ENCODE data around the gene C5orf22. TPM values are rescaled to one million over a fixed set of nuclear protein-coding genes. Genes with fewer than 3 reads are reported as not detected.
"Not testable (repeated sequence)": the region's sequence is repeated elsewhere in the genome, so short reads cannot be mapped to it uniquely, and the experiment has no call there.

C5orf22 gene
- total and polyA plus RNA-seq, 4 donors, result 19.7 to 33.5 (median 22.5) TPM

DNA sequence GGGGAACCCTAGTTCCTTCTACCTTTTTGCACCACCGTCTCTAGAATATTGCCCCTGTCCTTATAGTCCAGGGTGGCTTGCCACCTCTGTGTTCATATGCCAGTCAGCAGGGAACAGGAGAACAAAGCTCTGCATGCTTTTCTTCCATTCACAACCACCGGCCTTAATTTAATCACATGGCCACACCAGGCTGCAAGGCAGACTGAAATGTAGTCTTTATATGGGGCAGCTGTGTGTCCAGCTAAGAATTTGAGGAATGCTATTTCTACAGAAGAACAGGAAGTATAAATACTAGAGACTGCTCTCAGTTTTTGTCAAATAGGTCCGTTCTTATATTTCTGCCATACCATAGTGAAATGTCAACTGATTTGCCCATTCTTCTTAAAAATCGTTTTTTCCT lies 5.8 kb downstream of the C5orf22 start:
- H3K27me3 ChIP-seq (ENCODE audit: control insufficient read depth, insufficient read depth, low read length), result no peaks in the 10 kb centered on the region
- DNase-seq (ENCODE audit: low read depth in 4 of 6, low spot score in 6 of 6), result no peak
- peaks cover 10% of the 10 kb centered on the region for H3K4me1 ChIP-seq (ENCODE audit: control insufficient read depth, insufficient read depth, low read length)
- no peak overlapping the region for H3K4me3 ChIP-seq (ENCODE audit: low read depth, low read length)
- WGBS (ENCODE audit: insufficient coverage), result 86% methylated on average over 1 of the region's 4 CpGs
- peak overlapping the region; percentile 57 for H3K27ac ChIP-seq (ENCODE audit: low read depth, low read length)
- no peaks in the 10 kb centered on the region for H3K9me3 ChIP-seq (ENCODE audit: control insufficient read depth, insufficient read depth, low read length)
- H3K36me3 ChIP-seq (ENCODE audit: control insufficient read depth, insufficient read depth, low read length), result peaks cover 12% of the 10 kb centered on the region

DNA sequence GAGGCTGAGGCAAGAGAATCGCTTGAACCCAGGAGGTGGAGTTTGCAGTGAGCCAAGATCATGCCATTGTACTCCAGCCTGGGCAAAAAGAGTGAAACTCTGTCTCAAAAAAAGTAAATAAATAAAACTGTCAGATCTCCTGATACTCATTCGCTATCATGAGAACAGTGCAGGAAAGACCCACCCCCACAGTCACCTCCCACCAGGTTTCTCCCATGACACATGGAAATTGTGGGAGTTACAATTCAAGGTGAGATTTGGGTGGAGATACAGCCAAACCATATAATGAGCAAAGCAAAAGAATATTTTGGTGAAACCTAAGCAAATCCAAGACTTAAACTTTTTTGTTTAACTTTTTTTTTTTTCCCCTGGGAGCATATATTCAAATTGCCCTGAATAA lies 17.0 kb downstream of the C5orf22 start:
- H3K27me3 ChIP-seq (ENCODE audit: control insufficient read depth, insufficient read depth, low read length), result not testable (repeated sequence)
- 91% methylated on average over 1 of the region's 2 CpGs for WGBS (ENCODE audit: insufficient coverage)

DNA sequence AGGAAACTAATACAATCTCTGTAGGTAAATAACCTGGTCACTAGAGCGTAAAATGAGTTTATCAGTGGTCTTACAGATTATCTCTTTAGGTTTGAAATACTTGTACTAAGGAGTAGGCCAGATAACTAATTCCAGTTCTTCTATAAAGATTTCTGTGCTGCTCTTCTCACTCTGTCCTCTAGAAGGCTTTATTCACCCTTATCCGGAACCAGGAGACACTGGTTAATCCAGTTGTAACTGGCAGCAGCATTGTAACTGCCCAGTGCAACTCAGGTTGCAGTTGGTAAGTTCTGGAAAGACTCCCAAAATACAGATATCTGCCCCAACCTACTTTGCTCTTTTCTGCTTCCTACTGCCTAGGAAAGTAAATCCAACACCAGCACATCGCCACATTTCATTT lies 19.8 kb downstream of the C5orf22 start:
- H3K9me3 ChIP-seq (ENCODE audit: control insufficient read depth, insufficient read depth, low read length), result no peaks in the 10 kb centered on the region
- no peaks in the 10 kb centered on the region for H3K27me3 ChIP-seq (ENCODE audit: control insufficient read depth, insufficient read depth, low read length)
- H3K4me3 ChIP-seq (ENCODE audit: low read depth, low read length), result no peak overlapping the region
- H3K27ac ChIP-seq (ENCODE audit: low read depth, low read length), result no peak overlapping the region
- no CpG with 5 or more reads among the region's 3 CpGs for WGBS (ENCODE audit: insufficient coverage)
- peaks cover 26% of the 10 kb centered on the region for H3K36me3 ChIP-seq (ENCODE audit: control insufficient read depth, insufficient read depth, low read length)
- DNase-seq (ENCODE audit: low read depth in 4 of 6, low spot score in 6 of 6), result no peak
- H3K4me1 ChIP-seq (ENCODE audit: control insufficient read depth, insufficient read depth, low read length), result no peaks in the 10 kb centered on the region

More for the DNA sequence above, 17.0 kb downstream of the C5orf22 start:
- H3K9me3 ChIP-seq (ENCODE audit: control insufficient read depth, insufficient read depth, low read length); H3K4me3 ChIP-seq (ENCODE audit: low read depth, low read length); DNase-seq (ENCODE audit: low read depth in 4 of 6, low spot score in 6 of 6); H3K27ac ChIP-seq (ENCODE audit: low read depth, low read length); H3K4me1 ChIP-seq (ENCODE audit: control insufficient read depth, insufficient read depth, low read length): not testable (repeated sequence)
- H3K36me3 ChIP-seq (ENCODE audit: control insufficient read depth, insufficient read depth, low read length), result peaks cover 26% of the 10 kb centered on the region

DNA sequence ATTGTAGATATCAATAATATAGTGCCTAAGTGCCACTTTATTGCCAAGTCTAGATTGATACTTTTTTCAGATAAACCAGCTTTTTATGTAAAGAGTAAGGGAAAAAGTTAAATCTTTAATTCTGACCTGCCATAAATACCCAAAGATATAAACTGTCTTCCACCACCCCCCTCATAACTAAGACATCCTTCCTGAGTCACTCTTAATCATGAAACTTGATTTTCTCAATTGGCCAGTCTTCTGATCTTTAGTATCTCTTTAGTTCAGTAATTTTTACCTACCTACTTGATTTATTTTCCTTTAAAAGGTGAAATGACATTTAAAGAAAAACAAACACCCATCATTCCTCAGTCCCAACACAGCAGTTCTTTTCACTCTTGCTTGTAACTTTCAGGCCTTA lies 21.8 kb downstream of the C5orf22 start:
- Histone ChIP-seq H3K27me3 (ENCODE audit: control insufficient read depth, insufficient read depth, low read length) (no peaks in the 10 kb centered on the region), H3K9me3 (ENCODE audit: control insufficient read depth, insufficient read depth, low read length) (no peaks in the 10 kb centered on the region), H3K36me3 (ENCODE audit: control insufficient read depth, insufficient read depth, low read length) (peaks cover 20% of the 10 kb centered on the region), H3K27ac (ENCODE audit: low read depth, low read length) (no peak overlapping the region), H3K4me1 (ENCODE audit: control insufficient read depth, insufficient read depth, low read length) (no peaks in the 10 kb centered on the region), H3K4me3 (ENCODE audit: low read depth, low read length) (no peak overlapping the region)
- DNase-seq (ENCODE audit: low read depth in 4 of 6, low spot score in 6 of 6), result no peak

DNA sequence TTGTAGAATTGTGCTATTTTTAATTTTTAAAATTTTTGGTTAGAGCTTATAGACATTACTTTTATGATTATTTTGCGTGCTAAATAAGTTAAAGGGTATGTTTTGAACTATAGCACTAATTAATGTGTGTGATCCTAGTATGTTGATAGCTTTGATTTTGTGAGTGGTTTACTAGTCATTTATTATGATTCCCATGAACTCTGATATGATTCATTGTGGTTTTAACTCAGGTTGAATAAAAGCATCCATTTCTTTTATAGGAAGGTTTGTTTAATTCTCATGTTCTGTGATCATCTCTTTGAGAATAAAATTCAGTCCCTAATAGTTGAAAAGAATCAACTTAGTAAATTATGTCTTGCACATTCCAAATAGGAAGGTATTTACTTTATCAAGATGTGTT lies 22.5 kb downstream of the C5orf22 start:
- no peaks in the 10 kb centered on the region for H3K9me3 ChIP-seq (ENCODE audit: control insufficient read depth, insufficient read depth, low read length)
- no peak overlapping the region for H3K27ac ChIP-seq (ENCODE audit: low read depth, low read length)
- no peaks in the 10 kb centered on the region for H3K27me3 ChIP-seq (ENCODE audit: control insufficient read depth, insufficient read depth, low read length)
- H3K4me1 ChIP-seq (ENCODE audit: control insufficient read depth, insufficient read depth, low read length), result no peaks in the 10 kb centered on the region
- H3K4me3 ChIP-seq (ENCODE audit: low read depth, low read length), result no peak overlapping the region
- WGBS (ENCODE audit: insufficient coverage), result no CpG with 5 or more reads among the region's 1 CpG
- peaks cover 18% of the 10 kb centered on the region for H3K36me3 ChIP-seq (ENCODE audit: control insufficient read depth, insufficient read depth, low read length)
- no peak for DNase-seq (ENCODE audit: low read depth in 4 of 6, low spot score in 6 of 6)

DNA sequence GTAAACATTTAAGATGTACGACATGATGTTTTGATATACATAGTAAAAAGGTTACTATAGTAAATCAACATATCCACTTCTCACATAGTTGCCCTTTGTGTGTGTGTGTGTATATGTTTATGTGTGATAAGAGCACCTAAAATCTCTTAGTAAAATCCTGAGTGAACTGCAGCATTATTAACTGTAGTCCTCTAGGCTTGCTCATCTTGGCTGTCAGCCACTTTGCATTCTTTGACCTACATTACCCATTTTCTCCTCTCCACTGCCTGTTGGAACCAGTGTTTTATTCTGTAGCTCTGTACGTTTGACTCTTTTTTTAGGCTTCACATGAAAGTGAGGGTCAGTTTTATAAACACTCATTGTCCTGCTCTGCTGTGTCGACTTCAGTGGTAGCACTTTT lies 24.4 kb downstream of the C5orf22 start:
- Histone ChIP-seq H3K9me3 (ENCODE audit: control insufficient read depth, insufficient read depth, low read length) (no peaks in the 10 kb centered on the region), H3K27me3 (ENCODE audit: control insufficient read depth, insufficient read depth, low read length) (no peaks in the 10 kb centered on the region), H3K27ac (ENCODE audit: low read depth, low read length) (no peak overlapping the region), H3K4me1 (ENCODE audit: control insufficient read depth, insufficient read depth, low read length) (no peaks in the 10 kb centered on the region), H3K4me3 (ENCODE audit: low read depth, low read length) (no peak overlapping the region), H3K36me3 (ENCODE audit: control insufficient read depth, insufficient read depth, low read length) (peaks cover 18% of the 10 kb centered on the region)
- 61% methylated on average over 2 of the region's 3 CpGs for WGBS (ENCODE audit: insufficient coverage)
- no peak for DNase-seq (ENCODE audit: low read depth in 4 of 6, low spot score in 6 of 6)

DNA sequence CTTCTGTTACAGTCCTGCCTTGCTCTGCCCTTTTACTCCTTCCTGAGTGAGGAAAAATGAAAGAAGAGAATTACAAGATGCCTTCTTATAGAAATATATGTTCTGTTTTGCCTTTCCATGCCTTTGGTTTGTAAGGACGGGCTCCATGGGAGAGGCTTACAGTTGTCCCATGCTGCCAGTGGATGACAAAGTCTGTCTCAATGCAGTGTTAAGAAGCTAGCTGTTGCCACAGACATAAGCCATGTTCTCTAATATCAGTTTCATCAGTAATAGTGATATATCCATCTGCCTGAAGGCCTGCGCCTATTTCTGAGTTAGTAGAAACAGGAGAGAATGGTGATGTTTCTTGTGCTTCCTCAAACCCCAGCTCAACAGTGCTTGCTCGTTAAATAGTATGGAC lies 27.8 kb downstream of the C5orf22 start:
- no peaks in the 10 kb centered on the region for H3K27me3 ChIP-seq (ENCODE audit: control insufficient read depth, insufficient read depth, low read length)
- H3K27ac ChIP-seq (ENCODE audit: low read depth, low read length), result no peak overlapping the region
- WGBS (ENCODE audit: insufficient coverage), result no CpG with 5 or more reads among the region's 3 CpGs
- no peaks in the 10 kb centered on the region for H3K9me3 ChIP-seq (ENCODE audit: control insufficient read depth, insufficient read depth, low read length)
- no peak overlapping the region for H3K4me3 ChIP-seq (ENCODE audit: low read depth, low read length)
- H3K36me3 ChIP-seq (ENCODE audit: control insufficient read depth, insufficient read depth, low read length), result peaks cover 15% of the 10 kb centered on the region
- H3K4me1 ChIP-seq (ENCODE audit: control insufficient read depth, insufficient read depth, low read length), result no peaks in the 10 kb centered on the region
- DNase-seq (ENCODE audit: low read depth in 4 of 6, low spot score in 6 of 6), result no peak

DNA sequence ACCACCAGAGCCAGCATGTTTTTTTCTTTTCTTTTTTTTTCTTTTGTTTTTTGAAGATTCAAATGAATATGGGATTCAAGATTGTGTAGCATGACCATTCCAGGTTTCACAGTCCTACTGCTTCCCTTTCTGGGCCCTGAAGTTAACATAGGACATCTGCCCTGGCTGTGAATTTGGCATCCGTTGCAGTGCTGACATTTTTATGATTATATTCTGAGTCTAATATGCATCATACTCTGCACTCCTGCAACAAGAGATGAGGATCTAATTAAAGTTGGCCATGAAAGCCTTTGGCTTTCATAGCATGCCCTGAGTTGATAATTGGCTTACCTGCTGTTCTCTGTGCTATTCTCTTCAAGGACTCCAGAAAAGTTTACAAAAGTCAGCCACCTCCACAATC lies 29.8 kb downstream of the C5orf22 start:
- no CpG with 5 or more reads among the region's 1 CpG for WGBS (ENCODE audit: insufficient coverage)
- no peak for DNase-seq (ENCODE audit: low read depth in 4 of 6, low spot score in 6 of 6)

DNA sequence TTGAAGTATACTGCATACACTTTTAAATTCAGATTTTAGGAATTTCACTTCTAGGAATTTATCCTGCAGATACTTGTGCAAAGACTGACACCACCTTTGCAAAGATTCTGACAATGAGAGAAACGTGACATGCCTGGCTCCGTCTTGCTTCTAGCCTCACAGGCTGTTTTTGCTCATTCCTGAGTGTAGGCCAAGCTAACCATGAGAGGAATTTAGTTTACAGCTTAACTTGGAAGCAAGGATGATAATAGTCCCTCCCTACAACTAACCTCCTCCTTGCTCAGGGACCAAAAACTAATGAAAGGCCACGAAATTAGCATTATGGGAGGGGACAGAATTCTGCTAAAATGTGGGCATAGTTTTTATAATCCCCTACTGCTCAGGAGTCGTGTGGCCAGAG lies 31.1 kb downstream of the C5orf22 start:
- Histone ChIP-seq H3K9me3 (ENCODE audit: control insufficient read depth, insufficient read depth, low read length) (peaks cover 6% of the 10 kb centered on the region), H3K27me3 (ENCODE audit: control insufficient read depth, insufficient read depth, low read length) (no peaks in the 10 kb centered on the region), H3K4me3 (ENCODE audit: low read depth, low read length) (no peak overlapping the region), H3K4me1 (ENCODE audit: control insufficient read depth, insufficient read depth, low read length) (no peaks in the 10 kb centered on the region), H3K36me3 (ENCODE audit: control insufficient read depth, insufficient read depth, low read length) (no peaks in the 10 kb centered on the region), H3K27ac (ENCODE audit: low read depth, low read length) (no peak overlapping the region)
- WGBS (ENCODE audit: insufficient coverage), result 67% methylated on average over 1 of the region's 4 CpGs
- DNase-seq (ENCODE audit: low read depth in 4 of 6, low spot score in 6 of 6), result no peak

More for the DNA sequence above, 29.8 kb downstream of the C5orf22 start:
- peaks cover 6% of the 10 kb centered on the region for H3K9me3 ChIP-seq (ENCODE audit: control insufficient read depth, insufficient read depth, low read length)
- H3K36me3 ChIP-seq (ENCODE audit: control insufficient read depth, insufficient read depth, low read length), result peaks cover 5% of the 10 kb centered on the region
- no peak overlapping the region for H3K4me3 ChIP-seq (ENCODE audit: low read depth, low read length)
- no peak overlapping the region for H3K27ac ChIP-seq (ENCODE audit: low read depth, low read length)
- no peaks in the 10 kb centered on the region for H3K4me1 ChIP-seq (ENCODE audit: control insufficient read depth, insufficient read depth, low read length)
- no peaks in the 10 kb centered on the region for H3K27me3 ChIP-seq (ENCODE audit: control insufficient read depth, insufficient read depth, low read length)

DNA sequence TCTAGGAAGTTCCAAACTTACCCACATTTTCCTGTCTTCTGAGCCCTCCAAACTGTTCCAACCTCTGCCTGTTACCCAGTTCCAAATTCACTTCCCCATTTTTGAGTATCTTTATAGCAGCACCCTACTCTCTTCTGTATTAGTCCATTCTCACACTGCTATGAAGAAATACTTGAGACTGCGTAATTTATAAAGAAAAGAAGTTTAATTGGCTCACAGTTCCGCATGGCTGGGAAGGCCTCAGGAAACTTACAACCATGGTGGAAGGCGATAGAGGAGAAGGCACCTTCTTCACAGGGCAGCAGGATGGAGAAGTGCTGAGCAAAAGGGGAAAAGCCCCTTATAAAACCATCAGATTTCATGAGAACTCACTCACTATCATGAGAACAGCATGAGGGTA lies 34.3 kb downstream of the C5orf22 start:
- H3K27ac ChIP-seq (ENCODE audit: low read depth, low read length); H3K27me3 ChIP-seq (ENCODE audit: control insufficient read depth, insufficient read depth, low read length); H3K9me3 ChIP-seq (ENCODE audit: control insufficient read depth, insufficient read depth, low read length); DNase-seq (ENCODE audit: low read depth in 4 of 6, low spot score in 6 of 6); H3K36me3 ChIP-seq (ENCODE audit: control insufficient read depth, insufficient read depth, low read length); H3K4me1 ChIP-seq (ENCODE audit: control insufficient read depth, insufficient read depth, low read length); H3K4me3 ChIP-seq (ENCODE audit: low read depth, low read length): not testable (repeated sequence)
- no CpG with 5 or more reads among the region's 3 CpGs for WGBS (ENCODE audit: insufficient coverage)

Data from spinal cord (tissue), 10 donors.